ENCODE measurements around the gene KLC3.

KLC3 gene

DNA sequence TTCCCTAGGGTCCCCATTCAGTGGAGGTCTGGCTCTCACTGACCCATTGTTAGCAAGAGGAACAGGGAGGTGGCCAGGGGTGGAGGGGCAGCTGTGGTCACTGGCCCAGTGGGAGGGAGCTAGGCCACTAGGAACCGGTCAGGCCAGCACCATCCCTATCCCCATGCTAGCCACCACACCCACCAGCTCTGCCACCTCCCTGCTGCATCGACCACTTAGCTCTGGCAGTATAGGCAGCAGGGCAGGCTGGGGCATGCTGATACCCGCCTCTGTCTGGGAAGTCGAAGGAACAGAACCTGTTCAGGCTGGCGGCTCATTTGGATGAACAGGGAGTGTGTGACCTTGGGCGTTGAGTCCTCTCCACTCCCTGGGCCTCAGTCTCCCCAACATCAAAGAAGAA lies 59.6 kb downstream of the KLC3 start:
- in situ Hi-C loops (cut with HindIII; ENCODE audit: low sequenced_read_pairs), result no loop called here
- no peak for DNase-seq (ENCODE audit: low read depth, low spot score)
- H3K4me3 ChIP-seq (ENCODE audit: low read depth, low read length), result no peak overlapping the region
- TF ChIP-seq, protein P1, sequence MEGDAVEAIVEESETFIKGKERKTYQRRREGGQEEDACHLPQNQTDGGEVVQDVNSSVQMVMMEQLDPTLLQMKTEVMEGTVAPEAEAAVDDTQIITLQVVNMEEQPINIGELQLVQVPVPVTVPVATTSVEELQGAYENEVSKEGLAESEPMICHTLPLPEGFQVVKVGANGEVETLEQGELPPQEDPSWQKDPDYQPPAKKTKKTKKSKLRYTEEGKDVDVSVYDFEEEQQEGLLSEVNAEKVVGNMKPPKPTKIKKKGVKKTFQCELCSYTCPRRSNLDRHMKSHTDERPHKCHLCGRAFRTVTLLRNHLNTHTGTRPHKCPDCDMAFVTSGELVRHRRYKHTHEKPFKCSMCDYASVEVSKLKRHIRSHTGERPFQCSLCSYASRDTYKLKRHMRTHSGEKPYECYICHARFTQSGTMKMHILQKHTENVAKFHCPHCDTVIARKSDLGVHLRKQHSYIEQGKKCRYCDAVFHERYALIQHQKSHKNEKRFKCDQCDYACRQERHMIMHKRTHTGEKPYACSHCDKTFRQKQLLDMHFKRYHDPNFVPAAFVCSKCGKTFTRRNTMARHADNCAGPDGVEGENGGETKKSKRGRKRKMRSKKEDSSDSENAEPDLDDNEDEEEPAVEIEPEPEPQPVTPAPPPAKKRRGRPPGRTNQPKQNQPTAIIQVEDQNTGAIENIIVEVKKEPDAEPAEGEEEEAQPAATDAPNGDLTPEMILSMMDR (IDR thresholded peaks at IDR 0.05; ENCODE audit: low read depth, low read length), result no peak
